Stimulated activated CD8-positive, alpha-beta memory T cell treated with anti-CD3 and anti-CD28 coated beads, Interleukin-7, amount 100 ng/mL, for 4 hours (primary cell): ENCODE measurements around the gene GJB1.
"Not testable (repeated sequence)": the region's sequence is repeated elsewhere in the genome, so short reads cannot be mapped to it uniquely, and the experiment has no call there.

ENCODE experiments used
- DNase-seq, 2 donors: peaks; one replicate each; pipeline ENCODE4 v3.0.0-alpha.2; 2020; ENCODE audit warnings: low read depth in 2 of 2

Gene GJB1

DNA sequence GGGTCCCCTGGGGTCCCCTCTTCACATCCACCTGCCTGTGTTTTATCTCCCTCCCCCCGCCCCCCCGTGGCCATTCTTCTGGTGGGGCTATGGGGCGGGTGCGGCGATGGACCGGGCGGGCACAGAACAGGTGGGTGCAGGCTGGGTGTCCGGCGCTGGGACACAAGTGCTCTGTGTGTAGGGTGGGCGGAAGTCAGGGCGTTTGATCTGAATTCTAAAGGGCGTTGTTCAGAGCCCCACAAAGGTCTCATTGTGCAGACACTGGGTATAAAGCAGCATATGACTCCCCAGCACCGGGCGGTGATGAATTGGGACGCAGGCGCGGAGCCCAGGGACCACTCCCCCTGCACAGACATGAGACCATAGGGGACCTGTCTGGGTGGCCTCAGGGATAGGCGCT lies at the start of gene GJB1:
Gene GJB1, plus strand, starts transcription at position 296 of the 400 bp plus-strand sequence. CDS start 484 bp downstream, outside the sequence.
- no peak for DNase-seq

GRCh38 chrX:71173440-71173839 lies 49.6 kb upstream of the GJB1 start:
- DNase-seq: no peak

DNA sequence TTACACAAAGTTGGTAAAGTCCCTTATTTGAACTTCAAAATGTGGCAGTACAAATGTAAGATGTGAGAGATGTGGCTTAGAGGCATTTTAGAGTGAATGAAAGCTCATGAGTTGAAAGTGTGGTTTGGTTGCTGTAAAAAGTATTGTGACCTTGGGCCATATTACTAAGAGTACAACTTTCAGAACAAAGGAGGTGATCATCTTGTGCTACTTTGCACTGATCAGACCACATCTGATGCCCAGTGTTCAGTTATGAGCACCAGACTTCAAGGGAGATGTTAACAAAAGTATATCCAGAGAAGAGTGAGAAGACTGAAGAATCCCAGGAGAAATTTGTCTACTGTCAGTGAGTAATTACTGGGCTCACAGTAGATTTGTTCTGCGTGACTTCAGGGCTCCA lies 48.2 kb upstream of the GJB1 start:
- no peak for DNase-seq

- no peak for DNase-seq
Measured at GRCh38 chrX:71175531-71175930, 47.5 kb upstream of the GJB1 start.

GRCh38 chrX:71177327-71177726 lies 45.7 kb upstream of the GJB1 start:
- no peak for DNase-seq

GRCh38 chrX:71178908-71179307 lies 44.1 kb upstream of the GJB1 start:
- peak; percentile 11 to 23 for DNase-seq

DNA sequence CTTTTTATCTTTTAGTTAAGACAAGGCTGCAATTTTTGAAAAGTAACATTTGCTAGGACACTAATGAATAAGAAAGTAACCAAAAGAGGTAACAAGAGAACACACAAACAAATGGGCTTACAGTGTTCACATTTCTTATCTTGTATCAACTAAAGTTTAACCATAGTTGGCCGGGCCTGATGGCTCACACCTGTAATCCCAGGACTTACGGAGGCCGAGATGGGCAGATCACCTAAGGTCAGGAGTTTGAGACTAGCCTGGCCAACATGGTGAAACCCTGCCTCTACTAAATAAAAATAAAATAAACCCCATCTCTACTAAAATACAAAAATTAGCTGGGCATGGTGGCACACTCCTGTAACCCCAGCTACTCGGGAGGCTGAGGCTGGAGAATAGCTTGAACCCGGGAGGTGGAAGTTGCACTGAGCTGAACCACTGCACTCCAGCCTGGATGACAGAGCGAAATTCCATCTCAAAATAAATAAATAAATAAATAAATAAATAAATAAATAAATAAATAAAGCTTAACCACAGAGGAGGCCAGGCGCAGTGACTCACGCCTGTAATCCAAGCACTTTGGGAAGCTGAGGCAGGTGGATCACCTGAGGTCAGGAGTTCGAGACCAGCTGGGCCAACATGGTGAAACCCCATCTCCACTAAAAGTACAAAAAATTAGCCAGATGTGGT lies 42.3 kb upstream of the GJB1 start:
- DNase-seq: not testable (repeated sequence)

DNA sequence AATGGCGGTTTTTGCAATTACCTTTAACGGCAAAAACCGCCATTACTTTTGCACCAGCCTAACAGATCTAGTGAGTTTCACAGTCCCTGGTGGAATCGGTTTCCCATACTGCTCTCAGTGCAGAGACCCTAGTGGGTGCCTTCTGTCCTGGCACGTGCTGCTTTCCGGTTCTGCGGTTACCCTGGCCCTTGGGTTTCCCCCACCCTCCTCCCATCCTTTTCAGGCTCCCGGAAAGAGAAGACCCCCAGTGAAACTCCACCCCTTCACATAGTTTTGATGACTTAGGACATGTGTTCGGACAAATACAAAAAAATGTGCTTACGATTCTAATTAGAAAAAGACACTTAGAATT lies 41.5 kb upstream of the GJB1 start:
- peak; percentile 17 to 34 for DNase-seq

DNA sequence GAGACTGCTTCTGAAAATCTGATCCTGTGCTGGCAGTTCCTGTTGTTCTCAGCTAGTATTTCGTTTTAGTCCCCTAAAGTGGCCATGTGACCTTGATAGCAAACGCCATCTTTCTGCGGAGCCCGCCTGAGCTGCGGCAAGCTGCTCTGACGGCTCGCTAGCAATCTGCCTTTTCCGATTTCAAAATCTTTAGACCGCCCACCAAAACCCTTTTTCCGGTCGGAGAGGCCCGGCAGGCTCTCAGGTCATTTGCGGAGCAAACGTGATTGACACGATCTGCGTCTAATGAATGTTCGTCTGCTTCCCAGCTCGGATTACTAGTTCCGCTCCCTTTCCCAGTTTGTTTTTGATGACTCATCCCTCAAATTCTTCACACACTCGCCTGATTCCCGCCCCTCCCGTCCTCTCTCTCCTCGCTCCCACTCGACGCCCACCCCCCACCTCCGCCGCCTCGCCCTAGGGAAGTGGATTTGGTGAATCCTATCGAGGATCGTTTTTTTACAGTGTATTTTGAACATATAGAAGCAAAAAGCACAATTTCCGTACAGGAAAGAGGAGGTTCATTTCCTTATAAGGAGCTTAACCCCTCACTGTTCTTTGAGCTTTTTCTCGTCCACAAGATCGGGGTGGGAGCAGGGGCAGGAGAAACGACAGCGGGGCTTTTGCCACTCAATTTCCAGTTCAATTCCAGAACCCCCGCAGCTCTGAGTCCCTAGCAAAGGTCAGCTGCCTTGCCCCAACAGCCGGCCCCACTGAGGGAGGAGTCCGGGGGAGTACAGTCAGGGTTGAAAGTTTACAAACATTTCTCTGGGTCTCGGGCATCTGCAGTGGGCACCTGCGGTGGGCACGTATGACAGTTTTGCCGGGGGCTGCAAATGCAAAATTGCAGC lies 40.9 kb upstream of the GJB1 start:
- peak; percentile 72 to 79 for DNase-seq

DNA sequence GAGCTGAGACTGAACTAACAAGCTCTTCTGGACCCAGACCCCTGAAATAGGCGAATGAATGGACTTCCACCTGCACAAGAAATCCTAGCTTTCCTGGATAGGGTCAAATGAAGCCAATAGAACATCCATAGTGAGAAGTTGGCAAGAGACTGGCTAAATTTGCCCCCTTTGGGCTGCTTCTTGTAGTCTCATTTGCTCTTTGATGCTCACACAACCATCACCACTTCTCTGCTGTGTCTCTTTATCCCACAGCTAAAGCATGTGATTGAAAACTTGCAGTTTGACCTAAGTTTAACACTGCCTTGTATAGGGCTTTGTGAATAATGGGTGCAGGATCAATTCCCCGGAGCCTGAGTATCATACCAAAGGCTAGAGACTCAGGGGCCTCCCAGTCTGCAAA lies 40.2 kb upstream of the GJB1 start:
- DNase-seq: no peak

GRCh38 chrX:71183341-71183740 lies 39.7 kb upstream of the GJB1 start:
- DNase-seq: no peak

DNA sequence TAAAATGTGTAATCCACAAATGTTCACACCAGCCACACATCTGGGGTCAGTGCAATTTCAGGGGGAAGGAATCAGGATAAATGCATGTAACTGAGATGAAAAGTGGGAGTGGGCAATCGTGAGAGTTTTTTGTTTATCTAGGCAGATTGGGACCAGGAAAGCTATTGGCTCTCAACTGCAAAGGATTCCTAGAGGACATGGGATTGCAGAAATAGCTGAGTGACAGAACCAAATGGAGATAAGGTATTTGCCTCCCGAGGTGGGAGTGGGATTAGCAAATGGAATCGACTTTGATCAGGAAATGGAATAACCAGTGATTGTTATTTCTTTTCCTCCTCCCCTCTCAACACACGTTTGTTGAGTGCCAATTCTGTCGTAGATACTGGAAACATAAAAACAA lies 38.9 kb upstream of the GJB1 start:
- no peak for DNase-seq

DNA sequence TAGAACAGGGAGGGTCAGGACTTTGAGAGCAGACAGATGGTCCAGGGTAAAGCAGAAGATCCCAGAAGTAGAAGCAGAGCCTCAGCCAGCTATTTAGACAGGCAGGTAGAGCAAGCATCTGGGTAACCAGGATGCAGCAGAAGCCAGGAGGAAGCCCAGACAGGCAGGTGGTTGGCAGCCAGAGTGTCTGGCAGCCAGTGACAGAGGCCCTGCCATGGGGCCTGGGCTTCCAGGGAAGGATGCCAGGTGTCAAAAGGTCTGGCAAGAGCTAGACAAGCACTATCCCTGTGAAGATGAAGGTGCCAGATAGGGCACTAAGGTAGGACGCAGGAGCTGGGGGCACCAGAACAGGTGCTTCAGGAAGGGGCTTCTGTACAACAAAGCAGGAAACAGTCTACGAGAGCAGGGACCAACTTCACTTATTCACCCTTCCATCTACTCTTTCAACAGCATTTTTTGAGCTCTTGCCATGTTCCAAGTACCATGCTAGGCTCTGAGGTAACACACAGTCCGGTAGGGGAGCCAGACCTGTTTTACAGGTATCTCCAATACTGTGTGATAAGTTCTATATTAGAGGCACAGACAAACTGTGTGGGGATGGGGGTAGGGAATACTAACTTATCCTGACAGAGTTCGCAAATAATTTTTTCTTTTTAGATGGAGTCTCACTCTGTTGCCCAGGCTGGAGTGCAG lies 38.1 kb upstream of the GJB1 start:
- DNase-seq: no peak

- no peak for DNase-seq
Measured at GRCh38 chrX:71191248-71191647, 31.8 kb upstream of the GJB1 start.

DNA sequence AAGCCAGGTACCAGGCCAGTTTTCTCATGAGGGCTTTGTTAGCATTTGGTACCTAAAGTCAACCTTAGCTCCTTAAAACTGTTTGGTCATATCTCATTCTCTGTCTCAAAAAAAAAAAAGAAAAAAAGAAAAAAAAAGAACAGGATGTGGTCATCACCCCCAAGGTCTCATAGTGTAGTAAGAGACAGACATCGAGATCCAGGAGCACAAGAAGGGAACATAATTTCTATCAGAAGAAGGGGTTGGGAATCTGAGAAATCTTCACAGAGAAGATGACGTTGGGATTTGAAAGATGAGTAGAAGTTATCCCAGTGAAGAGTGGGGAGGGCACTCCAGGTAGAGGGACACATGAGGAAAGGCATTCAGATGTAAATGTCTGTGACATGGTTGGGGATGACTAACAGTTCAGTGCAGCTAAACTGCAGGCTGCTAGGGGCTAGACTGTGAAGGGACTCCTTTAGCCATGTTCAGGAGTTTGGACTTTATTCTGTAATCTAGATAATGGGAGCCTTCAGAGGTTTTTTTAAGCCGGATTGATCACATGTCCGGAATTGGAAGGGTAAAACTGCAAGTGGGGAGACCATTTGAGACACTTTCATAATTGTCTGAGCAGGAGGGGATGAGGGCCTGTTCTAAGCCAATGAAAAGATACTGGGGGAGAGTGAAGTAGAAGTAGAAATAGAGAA lies 26.9 kb upstream of the GJB1 start:
- no peak for DNase-seq

DNA sequence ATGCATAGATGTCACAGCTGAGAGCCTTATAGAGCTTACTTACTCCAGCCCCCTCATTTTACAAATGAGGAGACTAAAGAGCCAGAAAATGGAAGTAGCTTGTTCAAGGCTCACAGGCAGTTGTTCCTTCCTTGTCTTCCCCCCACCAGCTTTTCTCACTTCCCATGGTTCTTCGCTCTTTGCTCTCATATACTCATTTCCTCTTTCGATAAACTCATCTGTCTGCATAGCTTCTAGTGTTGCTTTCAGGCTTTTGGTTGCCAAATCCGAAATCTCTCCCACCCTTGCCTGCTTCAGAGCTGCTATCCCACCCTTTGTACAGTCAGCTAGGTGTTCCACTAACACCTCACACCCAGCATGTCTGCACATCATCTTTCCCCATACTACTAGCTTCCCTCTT lies 25.0 kb upstream of the GJB1 start:
- DNase-seq: no peak

- no peak for DNase-seq
Measured at GRCh38 chrX:71199252-71200008, 23.6 kb upstream of the GJB1 start.

DNA sequence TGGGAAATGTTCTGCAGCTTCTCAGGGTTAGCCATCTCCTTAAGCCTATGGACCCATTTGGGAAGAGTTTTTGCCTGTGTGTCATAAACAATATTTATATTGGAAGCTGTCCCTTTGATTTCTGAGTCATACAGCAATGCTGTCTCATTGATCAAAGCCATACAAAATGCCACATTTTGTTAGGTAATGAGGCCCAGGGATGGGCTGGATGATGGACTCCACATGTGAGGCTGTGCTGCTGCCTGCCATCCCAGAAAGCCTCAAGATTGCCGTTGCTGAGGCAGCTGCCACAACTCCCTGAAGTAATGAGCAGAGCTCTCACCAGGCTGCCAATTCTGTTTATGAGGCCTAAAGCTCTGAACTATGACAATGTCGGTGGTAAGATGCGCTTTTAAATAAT lies 12.2 kb upstream of the GJB1 start:
- no peak for DNase-seq

- DNase-seq: no peak
Measured at GRCh38 chrX:71212536-71212935, 10.5 kb upstream of the GJB1 start.

DNA sequence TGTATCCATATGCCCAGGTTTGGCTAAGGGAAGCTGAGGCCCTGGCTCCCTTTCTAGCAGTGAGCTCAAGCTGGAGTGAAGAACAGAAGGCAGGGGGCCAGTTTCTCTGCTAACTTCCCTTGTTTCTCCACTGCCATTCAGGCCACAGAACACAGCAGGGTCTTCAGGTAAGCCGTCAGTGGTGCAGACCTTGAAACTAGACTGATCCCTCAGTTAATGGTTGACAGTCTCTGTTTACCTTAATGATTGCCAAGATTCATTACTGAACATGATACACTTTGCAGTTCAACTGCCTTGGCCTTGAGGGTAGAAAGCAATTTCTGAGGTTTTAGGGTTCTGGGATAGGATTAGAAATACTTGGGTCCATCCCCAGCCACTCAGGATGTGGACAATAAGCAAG lies 8.9 kb upstream of the GJB1 start:
- no peak for DNase-seq

- DNase-seq: no peak
Measured at GRCh38 chrX:71214604-71215337, 8.3 kb upstream of the GJB1 start.
